ENCODE data around the gene SSTR3. TPM values are rescaled to one million over a fixed set of nuclear protein-coding genes. Genes with fewer than 3 reads are reported as not detected.

The SSTR3 gene
- total and polyA plus RNA-seq, 4 donors, result 0.19 TPM; not detected in 3

GRCh38 chr22:37192741-37193140 lies 19.5 kb downstream of the SSTR3 start:
- H3K9ac ChIP-seq (ENCODE audit: low read depth in 1 of 2, low read length in 2 of 2), result no peak overlapping the region

GRCh38 chr22:37192204-37192603 lies 20.1 kb downstream of the SSTR3 start:
- no peak overlapping the region for H3K9ac ChIP-seq (ENCODE audit: low read depth in 1 of 2, low read length in 2 of 2)
- no peak for DNase-seq (ENCODE audit: low spot score)
- no peak for TF ChIP-seq JUND (IDR thresholded peaks at IDR 0.05)
- TF ChIP-seq HNF4A (conservative IDR thresholded peaks at IDR 0.05), result no peak
- TF ChIP-seq GABPA (IDR thresholded peaks at IDR 0.05 in 1 of 2, conservative IDR thresholded peaks at IDR 0.05 in 1 of 2), result no peak
- TF ChIP-seq MAX (IDR thresholded peaks at IDR 0.05), result no peak
- no peak for TF ChIP-seq RAD21 (IDR thresholded peaks at IDR 0.05)
- no peak for TF ChIP-seq YY1 (IDR thresholded peaks at IDR 0.05)
- H3K9me3 ChIP-seq (ENCODE audit: control insufficient read depth in 4 of 4, low read length in 3 of 4), result no peaks in the 10 kb centered on the region
- H3K27me3 ChIP-seq (ENCODE audit: control insufficient read depth in 4 of 4, insufficient read depth in 4 of 4, low read length in 3 of 4), result no peaks in the 10 kb centered on the region
- H3K4me1 ChIP-seq (ENCODE audit: control insufficient read depth in 4 of 4, insufficient read depth in 4 of 4, low read length in 3 of 4), result peaks cover 12 to 38% (median 29%) of the 10 kb centered on the region in 4 donors
- H3K27ac ChIP-seq (ENCODE audit: low read depth in 1 of 2, low read length in 2 of 2), result no peak overlapping the region
- peaks cover 0 to 4% (median 0%) of the 10 kb centered on the region in 4 donors for H3K36me3 ChIP-seq (ENCODE audit: control insufficient read depth in 4 of 4, insufficient read depth in 3 of 4, low read depth in 1 of 4, low read length in 3 of 4)
- 81% methylated on average over 2 of the region's 2 CpGs for WGBS
- H3K4me3 ChIP-seq (ENCODE audit: low read depth in 1 of 3, low read length in 3 of 3), result no peak overlapping the region

More at GRCh38 chr22:37192741-37193140, 19.5 kb downstream of the SSTR3 start:
- Histone ChIP-seq H3K9me3 (ENCODE audit: control insufficient read depth in 4 of 4, low read length in 3 of 4) (no peaks in the 10 kb centered on the region), H3K36me3 (ENCODE audit: control insufficient read depth in 4 of 4, insufficient read depth in 3 of 4, low read depth in 1 of 4, low read length in 3 of 4) (peaks cover 0 to 4% (median 0%) of the 10 kb centered on the region in 4 donors), H3K4me3 (ENCODE audit: low read depth in 1 of 3, low read length in 3 of 3) (no peak overlapping the region), H3K27me3 (ENCODE audit: control insufficient read depth in 4 of 4, insufficient read depth in 4 of 4, low read length in 3 of 4) (no peaks in the 10 kb centered on the region), H3K4me1 (ENCODE audit: control insufficient read depth in 4 of 4, insufficient read depth in 4 of 4, low read length in 3 of 4) (peaks cover 16 to 43% (median 34%) of the 10 kb centered on the region in 4 donors), H3K27ac (ENCODE audit: low read depth in 1 of 2, low read length in 2 of 2) (no peak overlapping the region)
- DNase-seq (ENCODE audit: low spot score), result no peak
- no peak for TF ChIP-seq NR2F2 (IDR thresholded peaks at IDR 0.05)
- no peak for TF ChIP-seq FOXA2 (IDR thresholded peaks at IDR 0.05)
- TF ChIP-seq GABPA (IDR thresholded peaks at IDR 0.05 in 1 of 2, conservative IDR thresholded peaks at IDR 0.05 in 1 of 2), result no peak
- TF ChIP-seq RAD21 (IDR thresholded peaks at IDR 0.05), result no peak
- TF ChIP-seq CTCF (IDR thresholded peaks at IDR 0.05; ENCODE audit: low read depth, low read length, missing input control), result no peak
- TF ChIP-seq RXRA (IDR thresholded peaks at IDR 0.05), result no peak
- TF ChIP-seq JUND (IDR thresholded peaks at IDR 0.05), result no peak
- TF ChIP-seq FOXA1 (IDR thresholded peaks at IDR 0.05), result no peak
- no peak for TF ChIP-seq MAX (IDR thresholded peaks at IDR 0.05)
- TF ChIP-seq SP1 (IDR thresholded peaks at IDR 0.05), result no peak
- no peak for TF ChIP-seq ZBTB33 (IDR thresholded peaks at IDR 0.05)
- WGBS, result 98% methylated on average over 1 of the region's 1 CpG

- H3K9ac ChIP-seq (ENCODE audit: low read depth in 1 of 2, low read length in 2 of 2), result no peak overlapping the region
- no peak overlapping the region for H3K27ac ChIP-seq (ENCODE audit: low read depth in 1 of 2, low read length in 2 of 2)
- peaks cover 0 to 4% (median 0%) of the 10 kb centered on the region in 4 donors for H3K36me3 ChIP-seq (ENCODE audit: control insufficient read depth in 4 of 4, insufficient read depth in 3 of 4, low read depth in 1 of 4, low read length in 3 of 4)
- WGBS, result 71% methylated on average over 4 of the region's 4 CpGs
- no peaks in the 10 kb centered on the region for H3K9me3 ChIP-seq (ENCODE audit: control insufficient read depth in 4 of 4, low read length in 3 of 4)
- peaks cover 7 to 31% (median 16%) of the 10 kb centered on the region in 4 donors for H3K4me1 ChIP-seq (ENCODE audit: control insufficient read depth in 4 of 4, insufficient read depth in 4 of 4, low read length in 3 of 4)
- DNase-seq (ENCODE audit: low spot score), result no peak
- no peak overlapping the region for H3K4me3 ChIP-seq (ENCODE audit: low read depth in 1 of 3, low read length in 3 of 3)
- no peaks in the 10 kb centered on the region for H3K27me3 ChIP-seq (ENCODE audit: control insufficient read depth in 4 of 4, insufficient read depth in 4 of 4, low read length in 3 of 4)
- no peak for TF ChIP-seq ZBTB33 (IDR thresholded peaks at IDR 0.05)
- no peak for TF ChIP-seq TAF1 (conservative IDR thresholded peaks at IDR 0.05)
- TF ChIP-seq MAX (IDR thresholded peaks at IDR 0.05), result no peak
- TF ChIP-seq JUND (IDR thresholded peaks at IDR 0.05), result no peak
- TF ChIP-seq CTCF (IDR thresholded peaks at IDR 0.05; ENCODE audit: low read depth, low read length, missing input control), result no peak
- TF ChIP-seq HNF4G (IDR thresholded peaks at IDR 0.05), result no peak
- TF ChIP-seq RAD21 (IDR thresholded peaks at IDR 0.05), result no peak
- no peak for TF ChIP-seq FOXA2 (IDR thresholded peaks at IDR 0.05)
- no peak for TF ChIP-seq EGR1 (IDR thresholded peaks at IDR 0.05; ENCODE audit: low read depth in 2 of 2)
Measured at GRCh38 chr22:37190262-37190780, 22.0 kb downstream of the SSTR3 start.

Data from liver (tissue), 9 donors.